Measurements from ENCODE around the gene SCYGR5. TPM values are rescaled to one million over a fixed set of nuclear protein-coding genes. Genes with fewer than 3 reads are reported as not detected.

SCYGR5 gene
- total RNA-seq, 2 donors from 2014 or later, result not detected

DNA sequence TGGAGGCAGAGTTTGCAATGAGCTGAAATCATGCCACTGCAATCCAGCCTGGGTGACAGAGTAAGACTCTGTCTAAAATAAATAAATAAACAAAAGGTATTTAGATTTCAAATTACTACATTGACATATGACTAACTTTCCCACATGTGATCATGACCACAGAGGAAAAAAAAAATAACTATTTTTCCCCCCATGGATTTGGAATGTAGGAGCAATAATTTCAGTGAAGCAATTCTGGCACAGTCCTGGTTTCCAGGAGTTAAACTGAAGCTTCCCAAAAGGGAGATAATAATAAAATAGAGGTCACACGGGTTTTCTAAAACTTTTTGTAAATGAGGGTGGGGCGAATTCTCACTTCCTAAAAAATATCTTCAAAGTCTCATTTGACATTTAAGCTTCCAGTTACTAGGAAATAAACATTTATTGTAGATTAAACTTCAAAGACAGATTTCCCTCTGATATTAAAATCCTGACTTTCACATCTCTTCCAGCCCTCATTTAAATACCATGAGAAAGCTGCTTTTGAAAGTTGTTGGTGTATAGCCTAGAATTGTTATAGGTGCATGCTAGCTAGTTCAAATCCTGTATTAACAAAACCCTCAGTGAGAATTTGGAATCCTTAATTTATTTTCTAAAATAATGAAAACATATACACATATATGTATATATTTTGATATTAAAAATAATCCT, 30.5 kb downstream of the SCYGR5 start:
- H3K4me1 Mint-ChIP-seq (ENCODE audit: low read depth), result no peaks in the 10 kb centered on the region
- DNase-seq (no peak), ATAC-seq (replicated peaks in 1 of 2) (no peak)
- H3K4me3 Mint-ChIP-seq, result no peak overlapping the region
- H3K9me3 Mint-ChIP-seq, result no peaks in the 10 kb centered on the region
- H3K27me3 Mint-ChIP-seq (ENCODE audit: low read depth), result peaks cover 12% of the 10 kb centered on the region
- no peaks in the 10 kb centered on the region for H3K36me3 Mint-ChIP-seq (ENCODE audit: insufficient read depth in 2 of 2)
- no peak overlapping the region for H3K27ac Mint-ChIP-seq

DNA sequence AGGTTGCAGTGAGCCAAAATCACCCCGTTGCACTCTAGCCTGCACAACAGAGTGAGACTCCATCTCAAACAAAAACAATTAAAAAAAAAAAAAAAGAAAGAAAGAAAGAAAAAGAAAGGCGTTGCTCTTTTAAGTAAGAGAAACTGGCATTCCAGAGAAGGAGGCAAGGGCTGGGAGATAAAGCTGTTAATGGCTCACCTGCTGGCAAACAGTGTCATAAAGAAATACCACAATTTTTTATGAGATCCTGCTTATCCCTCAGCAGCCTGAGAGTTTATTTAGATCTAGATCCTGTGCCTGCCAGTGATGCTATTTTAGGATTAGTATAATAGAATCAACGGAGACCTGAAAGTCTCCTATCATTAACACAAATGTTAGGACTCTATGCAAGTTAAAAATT, 35.0 kb downstream of the SCYGR5 start:
- Mint-ChIP-seq H3K36me3 (ENCODE audit: insufficient read depth in 2 of 2) (no peaks in the 10 kb centered on the region), H3K27me3 (ENCODE audit: low read depth) (no peaks in the 10 kb centered on the region), H3K27ac (no peak overlapping the region), H3K9me3 (no peaks in the 10 kb centered on the region), H3K4me3 (no peak overlapping the region), H3K4me1 (ENCODE audit: low read depth) (no peaks in the 10 kb centered on the region)
- ATAC-seq (replicated peaks in 1 of 2) (no peak), DNase-seq (no peak)

DNA sequence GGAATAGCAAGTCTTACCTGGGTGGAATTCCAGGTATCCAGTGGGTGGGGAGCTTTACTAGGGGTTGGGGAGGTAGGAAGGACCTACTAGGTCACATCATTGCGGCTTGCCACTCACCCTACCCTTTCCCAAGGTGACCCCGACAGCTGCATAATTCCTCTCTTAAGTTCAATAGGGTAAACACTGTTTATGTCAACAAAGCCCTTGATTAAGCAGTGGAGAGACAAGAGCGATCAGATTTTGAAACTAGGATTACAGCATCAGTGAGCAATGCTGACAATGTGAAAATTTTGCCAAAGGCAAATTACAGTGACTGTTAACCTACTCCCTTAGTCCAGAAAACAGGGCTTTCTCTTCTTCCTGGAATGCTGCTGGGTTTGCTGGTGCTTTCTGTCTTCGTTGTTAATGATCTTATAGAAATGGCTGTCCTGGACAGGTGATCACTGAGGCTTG, 36.7 kb downstream of the SCYGR5 start:
- Mint-ChIP-seq H3K4me1 (ENCODE audit: low read depth) (no peaks in the 10 kb centered on the region), H3K27me3 (ENCODE audit: low read depth) (no peaks in the 10 kb centered on the region), H3K9me3 (no peaks in the 10 kb centered on the region), H3K36me3 (ENCODE audit: insufficient read depth in 2 of 2) (no peaks in the 10 kb centered on the region), H3K4me3 (no peak overlapping the region), H3K27ac (no peak overlapping the region)
- DNase-seq (no peak), ATAC-seq (replicated peaks in 1 of 2) (no peak)

DNA sequence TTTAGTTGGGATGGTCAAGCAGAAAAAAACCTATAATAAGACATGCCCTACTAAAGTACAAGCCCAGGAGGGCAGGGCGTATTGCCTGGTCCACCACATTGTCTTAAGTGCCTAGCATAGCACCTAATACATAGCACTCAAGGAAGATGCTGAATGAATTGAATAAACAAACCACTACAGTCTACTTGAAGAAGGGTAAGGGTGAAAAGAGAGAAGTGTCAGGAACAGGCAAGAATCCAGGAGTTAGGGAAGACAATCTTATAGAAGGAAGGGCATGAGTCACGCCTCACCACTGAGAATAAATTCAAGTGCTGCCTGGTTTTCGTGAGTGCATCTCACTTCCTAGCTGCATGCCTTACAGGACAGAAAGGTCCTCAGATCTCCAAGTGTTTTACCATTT, 37.4 kb downstream of the SCYGR5 start:
- H3K4me1 Mint-ChIP-seq (ENCODE audit: low read depth), result no peaks in the 10 kb centered on the region
- ATAC-seq (replicated peaks in 1 of 2), result no peak
- H3K36me3 Mint-ChIP-seq (ENCODE audit: insufficient read depth in 2 of 2), result no peaks in the 10 kb centered on the region
- H3K27ac Mint-ChIP-seq, result no peak overlapping the region
- H3K4me3 Mint-ChIP-seq, result no peak overlapping the region
- no peaks in the 10 kb centered on the region for H3K27me3 Mint-ChIP-seq (ENCODE audit: low read depth)
- H3K9me3 Mint-ChIP-seq, result no peaks in the 10 kb centered on the region
- no peak for DNase-seq

DNA sequence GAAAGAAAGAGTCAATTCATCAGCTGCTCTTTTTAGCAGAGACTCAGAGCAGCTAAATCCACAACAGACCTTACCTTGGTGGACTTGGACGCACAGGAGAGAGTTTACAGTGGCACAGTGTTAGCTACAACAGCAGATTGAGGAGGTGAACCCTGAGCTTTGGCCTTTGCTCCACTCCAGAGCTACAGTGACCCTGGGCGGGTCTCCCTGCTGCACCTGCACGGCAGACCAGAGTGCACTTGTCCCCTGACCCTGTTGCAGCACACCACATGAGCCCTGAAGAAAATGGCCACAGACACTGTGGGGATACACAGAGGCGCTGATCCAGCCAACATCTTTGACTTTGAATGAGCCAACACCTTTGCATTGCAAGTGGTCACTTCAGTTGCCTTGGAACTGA, 40.3 kb downstream of the SCYGR5 start:
- ATAC-seq (replicated peaks in 1 of 2) (no peak), DNase-seq (no peak)
- no peaks in the 10 kb centered on the region for H3K9me3 Mint-ChIP-seq
- no peak overlapping the region for H3K27ac Mint-ChIP-seq
- no peaks in the 10 kb centered on the region for H3K36me3 Mint-ChIP-seq (ENCODE audit: insufficient read depth in 2 of 2)
- H3K4me3 Mint-ChIP-seq, result no peak overlapping the region
- H3K4me1 Mint-ChIP-seq (ENCODE audit: low read depth), result no peaks in the 10 kb centered on the region
- no peaks in the 10 kb centered on the region for H3K27me3 Mint-ChIP-seq (ENCODE audit: low read depth)

DNA sequence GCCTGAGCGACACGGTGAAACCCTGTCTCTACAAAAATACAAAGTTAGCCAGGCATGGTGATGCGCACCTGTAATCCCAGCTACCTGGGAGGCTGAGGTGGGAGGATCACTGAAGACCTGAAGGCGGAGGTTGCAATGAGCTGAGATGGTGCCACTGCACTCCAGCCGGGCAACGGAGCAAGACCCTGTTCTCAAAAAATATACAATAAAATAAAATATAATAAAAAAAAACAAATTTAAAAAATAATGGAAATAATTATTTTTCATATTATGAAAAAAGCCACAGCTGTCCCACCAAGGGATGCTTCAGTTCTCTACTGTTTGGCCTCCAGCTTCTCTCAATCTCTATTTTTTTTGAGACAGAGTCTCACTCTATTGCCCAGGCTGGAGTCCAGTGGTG, 40.8 kb downstream of the SCYGR5 start:
- H3K27me3 Mint-ChIP-seq (ENCODE audit: low read depth), result no peaks in the 10 kb centered on the region
- H3K4me3 Mint-ChIP-seq, result no peak overlapping the region
- DNase-seq (no peak), ATAC-seq (replicated peaks in 1 of 2) (no peak)
- H3K9me3 Mint-ChIP-seq, result no peaks in the 10 kb centered on the region
- H3K4me1 Mint-ChIP-seq (ENCODE audit: low read depth), result no peaks in the 10 kb centered on the region
- H3K36me3 Mint-ChIP-seq (ENCODE audit: insufficient read depth in 2 of 2), result no peaks in the 10 kb centered on the region
- no peak overlapping the region for H3K27ac Mint-ChIP-seq

DNA sequence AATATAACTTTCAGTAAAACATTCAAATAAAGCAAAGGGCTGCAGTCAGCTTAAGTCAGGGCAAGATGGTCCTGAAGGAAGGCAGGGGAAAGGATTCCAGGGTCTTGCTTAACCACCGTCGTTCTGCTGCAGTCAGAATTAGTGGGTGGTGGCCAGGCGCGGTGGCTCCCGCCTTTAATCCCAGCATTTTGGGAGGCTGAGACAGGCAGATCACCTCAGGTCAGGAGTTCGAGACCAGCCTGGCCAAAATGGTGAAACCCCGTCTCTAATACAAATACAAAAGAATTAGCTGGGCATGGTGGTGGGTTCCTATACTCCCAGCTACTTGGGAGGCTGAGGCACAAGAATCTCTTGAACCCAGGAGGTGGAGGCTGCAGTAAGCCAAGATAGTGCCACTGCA, 44.4 kb downstream of the SCYGR5 start:
- no peak for ATAC-seq (replicated peaks in 1 of 2)
- H3K4me3 Mint-ChIP-seq, result no peak overlapping the region
- H3K27ac Mint-ChIP-seq, result no peak overlapping the region
- H3K9me3 Mint-ChIP-seq, result no peaks in the 10 kb centered on the region
- no peak for DNase-seq
- H3K36me3 Mint-ChIP-seq (ENCODE audit: insufficient read depth in 2 of 2), result no peaks in the 10 kb centered on the region
- H3K4me1 Mint-ChIP-seq (ENCODE audit: low read depth), result no peaks in the 10 kb centered on the region
- H3K27me3 Mint-ChIP-seq (ENCODE audit: low read depth), result no peaks in the 10 kb centered on the region

DNA sequence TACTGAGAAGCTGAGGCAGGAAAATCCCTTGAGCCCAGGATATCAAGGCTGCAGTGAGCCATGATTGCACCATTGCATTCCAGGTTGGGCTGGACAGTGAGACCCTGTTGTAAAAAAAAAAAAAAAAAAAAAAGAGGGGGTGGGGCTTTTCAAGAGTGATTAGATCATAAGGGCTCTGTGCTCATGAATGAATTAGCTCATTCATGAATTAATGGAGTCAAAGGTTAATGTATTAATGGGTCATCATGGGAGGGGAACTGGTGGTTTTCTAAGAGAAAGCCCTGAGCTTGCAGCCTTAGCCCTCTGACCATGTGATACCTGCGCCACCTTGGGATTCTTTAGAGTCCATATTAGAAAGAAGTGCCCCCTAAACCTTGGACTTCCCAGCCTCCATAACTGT, 46.7 kb downstream of the SCYGR5 start:
- Mint-ChIP-seq H3K4me3 (no peak overlapping the region), H3K36me3 (ENCODE audit: insufficient read depth in 2 of 2) (no peaks in the 10 kb centered on the region), H3K27me3 (ENCODE audit: low read depth) (peaks cover 8% of the 10 kb centered on the region), H3K9me3 (no peaks in the 10 kb centered on the region), H3K4me1 (ENCODE audit: low read depth) (peaks cover 4% of the 10 kb centered on the region), H3K27ac (no peak overlapping the region)
- ATAC-seq (replicated peaks in 1 of 2) (no peak), DNase-seq (no peak)

DNA sequence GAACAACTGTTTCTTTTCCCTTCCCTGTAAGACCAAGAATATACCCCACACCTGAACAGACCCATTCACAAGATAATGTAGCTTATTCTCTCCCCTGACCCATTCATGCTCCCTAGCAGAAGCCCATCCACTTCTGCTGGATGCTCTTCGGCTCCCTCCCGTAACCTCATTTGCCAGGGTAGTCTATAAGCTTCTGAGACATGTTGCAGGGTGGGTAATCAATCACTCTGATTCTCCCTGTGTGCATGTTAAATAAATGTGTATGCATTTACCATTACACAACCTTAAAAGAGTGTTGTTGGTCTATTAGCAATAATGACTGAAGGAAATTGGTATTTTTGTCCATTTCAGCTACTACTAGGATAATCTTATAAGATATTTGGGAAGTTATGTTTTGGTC, 49.9 kb downstream of the SCYGR5 start:
- H3K4me3 Mint-ChIP-seq, result no peak overlapping the region
- peaks cover 4% of the 10 kb centered on the region for H3K4me1 Mint-ChIP-seq (ENCODE audit: low read depth)
- no peak overlapping the region for H3K27ac Mint-ChIP-seq
- H3K27me3 Mint-ChIP-seq (ENCODE audit: low read depth), result peaks cover 14% of the 10 kb centered on the region
- no peaks in the 10 kb centered on the region for H3K36me3 Mint-ChIP-seq (ENCODE audit: insufficient read depth in 2 of 2)
- ATAC-seq (replicated peaks in 1 of 2) (no peak), DNase-seq (no peak)
- no peaks in the 10 kb centered on the region for H3K9me3 Mint-ChIP-seq

Other genes starting within 250 kb of the SCYGR5 start
- 100 to 1,000 TPM in 1 of 2 donors, 10 to 100 TPM in 1; 98.2 to 131 TPM for gene AGFG1, start 194.6 kb upstream of the SCYGR5 start, total RNA-seq
- gene SCYGR2, start 67.9 kb upstream of the SCYGR5 start, total RNA-seq, result not detected
- not detected for gene SCYGR3, start 52.0 kb upstream of the SCYGR5 start, total RNA-seq
- not detected for gene SCYGR4, start 49.3 kb upstream of the SCYGR5 start, total RNA-seq
- not detected for gene SLC19A3, start 51.2 kb downstream of the SCYGR5 start, total RNA-seq
- gene SCYGR6, start 58.0 kb downstream of the SCYGR5 start, total RNA-seq, result not detected
- not detected for gene SCYGR7, start 61.5 kb downstream of the SCYGR5 start, total RNA-seq
- gene SCYGR8, start 79.1 kb downstream of the SCYGR5 start, total RNA-seq, result not detected
- 10 to 100 TPM in 1 of 2 donors, 1 to 10 TPM in 1; 1.4 to 21.9 TPM for gene CCL20, start 147.0 kb downstream of the SCYGR5 start, total RNA-seq
- gene DAW1, start 204.8 kb downstream of the SCYGR5 start, total RNA-seq, result not detected

Measured in activated T-cell treated with anti-CD3 and anti-CD28 coated beads, Interleukin-2, amount 50 U/mL, for 72 hours (primary cell).